GM19397 (cell line): ENCODE data around the gene DLG2.

Experiments
- ATAC-seq: cut with Tn5 transposase; IDR thresholded peaks from one replicate; pipeline ENCODE4 v1.9.1; 2021; ENCODE audit warnings: mild to moderate bottlenecking, moderate library complexity; ENCODE audit not compliant: unreplicated experiment

DLG2 gene

DNA sequence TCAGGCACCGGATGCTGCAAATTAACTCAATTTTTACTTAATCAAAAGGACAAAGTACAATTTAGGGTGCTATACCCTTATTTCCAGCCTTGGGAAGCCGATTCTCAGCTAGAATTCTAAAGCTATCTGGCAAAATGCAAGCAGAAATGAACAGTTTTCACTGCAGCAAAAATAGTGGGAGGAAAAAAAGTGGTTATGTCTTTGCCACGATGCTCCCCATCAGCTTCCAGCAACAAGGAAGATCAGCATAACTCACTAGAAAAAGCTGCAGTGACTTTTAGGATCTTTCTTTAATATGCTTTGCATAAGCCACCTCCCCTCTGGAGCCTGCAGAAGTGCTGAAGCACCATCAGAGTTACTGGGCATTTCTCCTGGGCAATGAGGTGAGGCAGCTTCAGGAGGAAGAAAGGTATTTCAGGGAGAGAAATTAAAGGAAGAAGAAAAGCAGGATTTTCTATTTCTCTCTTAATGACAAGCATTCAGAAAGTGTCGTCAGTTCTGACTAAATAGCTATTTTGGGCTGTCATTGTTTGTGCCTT, 702.9 kb downstream of the DLG2 start:
- no peak for ATAC-seq

DNA sequence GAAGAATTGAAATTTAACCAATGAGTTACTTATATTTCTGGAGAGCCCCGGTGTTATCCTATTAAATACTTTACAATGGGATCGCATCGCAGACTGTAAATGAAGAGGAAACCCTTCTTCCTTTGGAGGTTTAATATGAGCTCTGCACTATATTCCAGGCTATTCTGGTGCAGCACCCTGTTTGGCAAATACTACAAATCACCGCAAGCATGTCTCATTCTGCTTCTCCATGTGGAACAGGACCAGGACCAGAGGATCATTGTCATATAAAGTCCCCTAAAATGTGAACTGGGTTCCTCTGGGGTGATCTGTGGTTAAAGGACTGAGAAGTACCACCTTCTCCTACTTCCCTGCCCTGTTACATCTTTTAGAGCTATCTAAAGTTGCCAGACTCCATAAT, 703.7 kb downstream of the DLG2 start:
- no peak for ATAC-seq

- no peak for ATAC-seq
These were observed 704.3 kb downstream of the DLG2 start for GRCh38 chr11:84922836-84923235.

- no peak for ATAC-seq
These were observed 704.8 kb downstream of the DLG2 start for GRCh38 chr11:84922212-84922805.

- ATAC-seq = no peak
These were observed 712.6 kb downstream of the DLG2 start for GRCh38 chr11:84914511-84914910.

DNA sequence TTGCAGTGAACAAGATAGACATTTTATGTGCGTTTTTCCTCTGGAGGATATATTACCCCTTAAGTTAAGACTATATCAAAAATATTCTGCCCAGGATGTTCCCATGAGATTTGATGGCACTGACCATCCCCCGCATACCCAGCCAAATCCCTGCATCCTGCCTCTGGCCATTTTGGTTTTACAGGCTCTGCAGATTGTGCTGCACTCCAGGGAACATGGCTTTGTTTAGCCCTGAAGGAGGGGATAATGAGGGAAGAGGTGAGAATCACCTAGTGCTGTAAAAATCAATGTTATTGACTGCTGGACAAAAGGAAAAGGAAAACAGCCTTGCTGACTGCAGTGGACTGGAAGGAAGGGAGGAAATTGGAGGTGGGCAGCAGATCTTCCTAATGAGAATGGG, 717.4 kb downstream of the DLG2 start:
- no peak for ATAC-seq

DNA sequence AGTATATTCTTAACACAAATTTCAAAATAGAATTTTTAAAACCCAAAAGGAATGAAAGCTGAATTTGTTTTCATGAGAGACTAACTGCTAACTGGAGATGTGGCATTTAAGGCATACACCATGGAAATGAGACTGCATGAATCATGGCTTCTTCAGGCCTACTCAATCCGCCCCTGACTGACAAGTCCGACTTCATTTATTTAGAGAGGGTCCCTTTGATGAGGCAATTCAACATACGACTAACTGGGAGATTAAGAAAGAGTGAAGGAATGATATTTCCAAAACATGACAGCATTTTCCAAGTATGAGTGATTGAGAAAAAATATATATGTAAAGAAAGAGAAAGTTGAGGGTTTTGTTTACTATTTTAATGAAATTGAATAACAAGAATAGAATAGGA, 720.1 kb downstream of the DLG2 start:
- ATAC-seq = no peak

GRCh38 chr11:84905411-84905810, 721.7 kb downstream of the DLG2 start:
- no peak for ATAC-seq

GRCh38 chr11:84902445-84902844, 724.7 kb downstream of the DLG2 start:
- no peak for ATAC-seq

- ATAC-seq = no peak
These were observed 725.2 kb downstream of the DLG2 start for GRCh38 chr11:84901991-84902390.

GRCh38 chr11:84899740-84900139, 727.4 kb downstream of the DLG2 start:
- ATAC-seq = no peak

GRCh38 chr11:84899134-84899533, 728.0 kb downstream of the DLG2 start:
- no peak for ATAC-seq

DNA sequence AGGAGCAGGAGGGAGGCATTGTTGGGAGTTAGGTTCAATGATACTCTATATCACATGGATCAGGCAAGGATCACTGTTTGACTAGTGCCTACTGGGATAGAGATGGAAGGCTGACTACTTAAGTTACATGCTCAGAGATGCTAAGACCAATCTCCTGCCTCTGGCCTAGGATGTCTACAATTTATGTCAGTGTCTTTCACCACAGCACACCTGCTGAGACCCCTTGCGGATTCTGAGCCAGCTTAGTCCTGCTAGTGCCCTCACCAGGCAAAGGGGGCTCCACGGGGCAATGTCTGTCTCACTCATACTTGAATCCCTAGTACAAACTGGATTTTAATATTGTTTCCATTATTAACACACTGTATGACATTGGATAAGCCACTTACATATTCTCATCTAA, 732.5 kb downstream of the DLG2 start:
- no peak for ATAC-seq

DNA sequence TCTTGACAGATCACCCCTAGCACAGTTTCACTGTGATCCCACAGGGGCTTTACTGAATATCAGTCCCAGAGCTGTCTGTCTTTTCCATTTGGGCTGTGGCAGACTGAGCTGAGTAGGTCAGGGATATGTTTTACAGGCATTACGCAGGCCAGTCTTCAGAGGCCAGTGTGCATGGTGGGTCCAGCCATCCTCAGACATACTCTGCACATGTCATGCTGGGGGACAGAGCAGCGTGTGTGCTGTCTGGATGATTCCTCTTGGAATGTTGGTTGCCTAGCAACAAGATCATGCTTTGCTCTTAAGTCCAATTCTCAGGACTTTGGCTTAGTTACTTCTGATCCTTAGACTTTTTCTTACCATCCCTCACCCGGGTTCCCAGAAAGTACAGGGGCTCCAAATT, 736.5 kb downstream of the DLG2 start:
- ATAC-seq = no peak

DNA sequence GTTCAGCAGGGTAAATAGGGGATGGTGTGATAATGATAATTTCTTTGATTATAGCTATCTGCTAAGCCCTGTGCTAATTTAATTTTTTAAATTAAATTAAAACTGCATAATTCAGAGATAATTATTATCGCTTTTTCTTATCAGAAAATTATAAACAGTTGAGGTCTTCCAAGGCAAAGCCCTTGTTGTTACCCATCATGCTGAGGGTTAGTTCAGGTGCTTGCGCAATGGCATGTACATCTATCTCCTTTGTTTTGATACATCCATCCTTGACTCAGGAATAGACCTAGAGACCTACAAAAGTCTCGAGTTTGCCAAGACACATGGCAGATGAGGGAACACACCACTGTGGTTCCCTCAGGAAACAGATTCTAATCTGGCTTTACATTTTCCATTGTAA, 737.6 kb downstream of the DLG2 start:
- no peak for ATAC-seq

GRCh38 chr11:84887055-84887629, 740.0 kb downstream of the DLG2 start:
- ATAC-seq = no peak

GRCh38 chr11:84886344-84886743, 740.8 kb downstream of the DLG2 start:
- ATAC-seq = no peak

GRCh38 chr11:84884836-84885235, 742.3 kb downstream of the DLG2 start:
- no peak for ATAC-seq

- no peak for ATAC-seq
These were observed 745.1 kb downstream of the DLG2 start for GRCh38 chr11:84882056-84882455.

DNA sequence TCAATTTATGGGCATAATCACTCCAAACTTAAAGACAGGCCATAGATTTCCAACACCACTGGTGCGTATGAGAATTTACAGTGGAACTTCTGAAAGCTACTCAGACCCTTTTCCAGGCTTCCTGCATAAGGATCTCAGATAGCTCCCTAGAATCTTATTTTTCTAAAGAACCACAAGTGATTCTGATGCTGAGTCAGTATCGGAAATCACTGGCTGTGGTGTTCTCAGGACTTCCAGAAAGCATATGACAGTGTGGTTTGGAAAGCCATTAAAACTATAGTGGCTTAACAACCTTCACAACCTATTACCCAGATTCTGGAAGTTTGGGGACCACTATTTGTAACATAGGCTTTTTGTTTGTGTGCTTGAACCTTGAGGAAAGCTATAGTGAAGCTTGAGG, 756.0 kb downstream of the DLG2 start:
- no peak for ATAC-seq

- ATAC-seq = no peak
These were observed 756.7 kb downstream of the DLG2 start for GRCh38 chr11:84870486-84870885.

- no peak for ATAC-seq
These were observed 760.2 kb downstream of the DLG2 start for GRCh38 chr11:84866922-84867321.
